Osteocyte (in vitro differentiated cells): ENCODE data around the gene PRPS1. TPM values are rescaled to one million over a fixed set of nuclear protein-coding genes. Genes with fewer than 3 reads are reported as not detected.

Experiments used
- DNase-seq: peaks from one replicate; pipeline ENCODE4 v3.0.0; 2021; ENCODE audit warnings: mixed read lengths; ENCODE audit not compliant: unreplicated experiment; ENCODE audit errors: extremely low spot score
- H3K27ac Mint-ChIP-seq: one replicate; pipeline ENCODE4 v1.8.0; 2021; ENCODE audit warnings: mild to moderate bottlenecking, mixed read lengths; ENCODE audit not compliant: unreplicated experiment
- H3K27me3 Mint-ChIP-seq: one replicate; pipeline ENCODE4 v1.8.0; 2021; ENCODE audit warnings: mixed read lengths; ENCODE audit not compliant: unreplicated experiment
- H3K36me3 Mint-ChIP-seq: one replicate; pipeline ENCODE4 v1.8.0; 2021; ENCODE audit warnings: mixed read lengths; ENCODE audit not compliant: unreplicated experiment
- H3K4me1 Mint-ChIP-seq: one replicate; pipeline ENCODE4 v1.8.0; 2021; ENCODE audit warnings: mixed read lengths; ENCODE audit not compliant: unreplicated experiment
- H3K4me3 Mint-ChIP-seq: one replicate; pipeline ENCODE4 v1.8.0; 2021; ENCODE audit warnings: mild to moderate bottlenecking, moderate library complexity, mixed read lengths; ENCODE audit not compliant: unreplicated experiment
- H3K9me3 Mint-ChIP-seq: one replicate; pipeline ENCODE4 v1.8.0; 2021; ENCODE audit warnings: mixed read lengths; ENCODE audit not compliant: unreplicated experiment
- total RNA-seq: library from RNA; stranded (reverse); gene quantifications from 2 replicates; pipeline ENCODE4 v1.2.1, GENCODE V29; 2021
- TF ChIP-seq, protein P1 (sequence below): fragments of 200-600 bp; sonication (generic); IDR thresholded peaks from 2 replicates; pipeline ENCODE4 v1.5.0; 2021; ENCODE audit warnings: antibody characterized with exemption, mild to moderate bottlenecking, moderate library complexity

PRPS1 gene
- total RNA-seq, 1 donor from 2014 or later: 27.6 TPM

DNA sequence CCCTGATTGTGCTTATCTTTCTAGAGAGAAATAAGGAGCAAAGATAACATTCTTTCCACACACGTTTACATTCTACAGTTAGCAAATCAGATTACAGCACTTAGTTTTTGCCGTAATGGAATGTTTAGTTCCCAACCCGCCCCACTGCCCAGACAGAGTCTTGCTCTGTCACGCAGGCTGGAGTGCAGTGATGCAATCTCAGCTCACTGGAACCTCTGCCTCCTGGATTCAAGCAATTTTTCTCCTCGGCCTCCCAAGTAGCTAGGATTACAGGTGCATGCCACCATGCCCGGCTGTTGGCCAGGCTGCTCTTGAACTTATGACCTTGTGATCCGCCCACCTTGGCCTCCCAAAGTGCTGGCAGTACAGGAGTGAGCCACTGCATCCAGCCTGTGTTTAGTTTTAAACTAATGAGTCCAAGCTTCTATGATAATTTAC is 8.4 kb upstream of the PRPS1 start:
- H3K27ac Mint-ChIP-seq: no peak overlapping the region
- H3K4me1 Mint-ChIP-seq: no peaks in the 10 kb centered on the region
- DNase-seq: no peak
- TF ChIP-seq, protein P1, sequence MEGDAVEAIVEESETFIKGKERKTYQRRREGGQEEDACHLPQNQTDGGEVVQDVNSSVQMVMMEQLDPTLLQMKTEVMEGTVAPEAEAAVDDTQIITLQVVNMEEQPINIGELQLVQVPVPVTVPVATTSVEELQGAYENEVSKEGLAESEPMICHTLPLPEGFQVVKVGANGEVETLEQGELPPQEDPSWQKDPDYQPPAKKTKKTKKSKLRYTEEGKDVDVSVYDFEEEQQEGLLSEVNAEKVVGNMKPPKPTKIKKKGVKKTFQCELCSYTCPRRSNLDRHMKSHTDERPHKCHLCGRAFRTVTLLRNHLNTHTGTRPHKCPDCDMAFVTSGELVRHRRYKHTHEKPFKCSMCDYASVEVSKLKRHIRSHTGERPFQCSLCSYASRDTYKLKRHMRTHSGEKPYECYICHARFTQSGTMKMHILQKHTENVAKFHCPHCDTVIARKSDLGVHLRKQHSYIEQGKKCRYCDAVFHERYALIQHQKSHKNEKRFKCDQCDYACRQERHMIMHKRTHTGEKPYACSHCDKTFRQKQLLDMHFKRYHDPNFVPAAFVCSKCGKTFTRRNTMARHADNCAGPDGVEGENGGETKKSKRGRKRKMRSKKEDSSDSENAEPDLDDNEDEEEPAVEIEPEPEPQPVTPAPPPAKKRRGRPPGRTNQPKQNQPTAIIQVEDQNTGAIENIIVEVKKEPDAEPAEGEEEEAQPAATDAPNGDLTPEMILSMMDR: no peak
- no peaks in the 10 kb centered on the region for H3K36me3 Mint-ChIP-seq
- no peak overlapping the region for H3K4me3 Mint-ChIP-seq
- peaks cover 5% of the 10 kb centered on the region for H3K9me3 Mint-ChIP-seq
- H3K27me3 Mint-ChIP-seq: no peaks in the 10 kb centered on the region

DNA sequence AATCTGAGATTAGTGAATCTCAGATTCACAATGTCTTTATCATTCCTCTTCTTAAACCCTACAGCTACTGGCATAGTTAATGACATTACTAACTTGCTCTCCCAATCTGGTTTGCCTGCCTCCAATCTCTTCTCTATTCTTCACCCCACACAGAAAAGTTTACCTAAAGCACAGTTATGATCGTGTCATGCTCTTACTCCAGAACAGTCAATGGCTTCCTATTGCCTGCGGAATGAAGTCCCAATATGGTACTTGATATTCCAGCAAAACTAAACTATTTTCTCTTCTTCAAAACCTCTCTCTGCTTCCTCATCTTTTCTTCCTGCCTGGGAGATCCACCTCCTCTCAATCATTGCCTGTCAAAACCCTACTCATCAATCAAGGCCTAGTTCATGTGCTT is 3.4 kb upstream of the PRPS1 start:
- H3K27me3 Mint-ChIP-seq: no peaks in the 10 kb centered on the region
- no peaks in the 10 kb centered on the region for H3K36me3 Mint-ChIP-seq
- TF ChIP-seq, protein P1: no peak
- no peak overlapping the region for H3K27ac Mint-ChIP-seq
- DNase-seq: no peak
- H3K4me1 Mint-ChIP-seq: peaks cover 7% of the 10 kb centered on the region
- H3K4me3 Mint-ChIP-seq: no peak overlapping the region
- no peaks in the 10 kb centered on the region for H3K9me3 Mint-ChIP-seq

DNA sequence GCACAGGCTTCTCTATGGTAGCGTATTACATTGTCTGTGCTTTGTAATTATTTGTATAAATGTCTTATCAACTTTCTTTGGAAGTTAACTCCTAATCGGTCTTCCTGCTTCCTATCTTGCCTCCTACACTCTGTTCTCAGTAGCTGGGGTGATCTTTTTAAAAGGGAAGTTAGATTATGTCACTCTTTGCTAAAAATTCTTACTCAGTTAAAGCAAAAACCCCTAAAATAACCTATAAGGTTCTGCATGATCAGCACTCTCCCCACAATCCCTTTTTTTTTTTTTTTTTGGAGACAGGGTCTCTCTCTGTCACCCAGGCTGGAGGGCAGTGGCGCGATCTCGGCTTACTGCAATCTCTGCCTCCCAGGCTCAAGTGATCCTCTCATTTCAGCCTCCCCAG is 2.6 kb upstream of the PRPS1 start:
- peaks cover 12% of the 10 kb centered on the region for H3K4me1 Mint-ChIP-seq
- no peak overlapping the region for H3K4me3 Mint-ChIP-seq
- H3K36me3 Mint-ChIP-seq: no peaks in the 10 kb centered on the region
- no peaks in the 10 kb centered on the region for H3K27me3 Mint-ChIP-seq
- no peaks in the 10 kb centered on the region for H3K9me3 Mint-ChIP-seq
- TF ChIP-seq, protein P1: no peak
- no peak overlapping the region for H3K27ac Mint-ChIP-seq
- DNase-seq: no peak

DNA sequence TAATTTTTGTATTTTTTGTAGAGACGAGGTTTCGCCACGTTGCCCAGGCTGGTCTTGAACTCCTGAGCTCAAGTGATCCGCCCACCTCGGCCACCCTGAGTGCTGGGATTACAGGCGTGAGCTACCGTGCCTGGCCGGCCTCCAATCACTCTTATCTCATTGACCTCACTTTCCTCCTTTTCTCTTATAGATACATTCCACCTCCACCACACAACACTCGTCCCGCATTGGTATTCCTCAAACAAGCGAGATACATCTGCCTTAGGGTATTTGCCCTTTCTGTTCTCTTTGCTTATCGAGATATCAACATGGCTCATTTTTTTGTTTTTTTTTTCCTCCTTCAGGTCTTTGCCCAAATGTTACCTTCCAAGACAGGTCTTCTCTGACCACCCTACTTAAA is 1.8 kb upstream of the PRPS1 start:
- no peaks in the 10 kb centered on the region for H3K27me3 Mint-ChIP-seq
- H3K9me3 Mint-ChIP-seq: no peaks in the 10 kb centered on the region
- no peak overlapping the region for H3K4me3 Mint-ChIP-seq
- TF ChIP-seq, protein P1: no peak
- peaks cover 12% of the 10 kb centered on the region for H3K4me1 Mint-ChIP-seq
- no peak for DNase-seq
- no peaks in the 10 kb centered on the region for H3K36me3 Mint-ChIP-seq
- no peak overlapping the region for H3K27ac Mint-ChIP-seq

DNA sequence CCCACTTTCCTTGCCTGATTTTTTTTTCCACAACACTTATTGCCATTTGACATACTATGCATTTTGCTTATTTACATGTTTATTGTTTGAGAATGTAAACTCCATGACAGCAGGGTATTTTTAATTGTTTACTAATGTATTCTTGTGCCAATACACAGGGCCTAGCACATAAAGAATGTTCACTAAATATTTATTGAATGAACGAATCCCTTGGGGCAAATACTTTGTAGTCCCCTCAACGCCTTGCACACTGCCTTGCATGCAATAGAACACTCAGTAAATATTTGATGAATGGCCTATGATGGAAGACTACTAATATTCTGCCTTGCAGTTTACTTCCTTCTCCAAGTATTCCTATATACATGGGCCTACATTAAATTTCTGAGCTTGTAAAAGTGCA is 1.4 kb upstream of the PRPS1 start:
- DNase-seq: no peak
- peaks cover 12% of the 10 kb centered on the region for H3K4me1 Mint-ChIP-seq
- no peaks in the 10 kb centered on the region for H3K27me3 Mint-ChIP-seq
- H3K9me3 Mint-ChIP-seq: no peaks in the 10 kb centered on the region
- no peak overlapping the region for H3K4me3 Mint-ChIP-seq
- H3K27ac Mint-ChIP-seq: no peak overlapping the region
- H3K36me3 Mint-ChIP-seq: no peaks in the 10 kb centered on the region
- TF ChIP-seq, protein P1: no peak
